HFF-Myc (cell line): Measurements from ENCODE around the gene SIL1.

Source experiments
- DNase-seq: peaks from one replicate; pipeline ENCODE4 v3.0.0-alpha.2; 2011; ENCODE audit warnings: low read depth; ENCODE audit errors: extremely low read depth
- H3K4me3 ChIP-seq: replicated peaks from 2 replicates; pipeline ENCODE4 v1.5.1; 2011; ENCODE audit warnings: low read depth, mild to moderate bottlenecking, control low read depth, low read length
- CTCF ChIP-seq: IDR thresholded peaks from 2 replicates; pipeline ENCODE4 v1.5.1; 2012; ENCODE audit warnings: mild to moderate bottlenecking, low read depth, low read length, control low read depth; ENCODE audit errors: missing control alignments

The SIL1 gene

GRCh38 chr5:139050432-139050831 lies 147.7 kb downstream of the SIL1 start:
- no peak for TF ChIP-seq CTCF
- no peak overlapping the region for H3K4me3 ChIP-seq
- no peak for DNase-seq

GRCh38 chr5:139049780-139050179 lies 148.4 kb downstream of the SIL1 start:
- H3K4me3 ChIP-seq, result no peak overlapping the region
- no peak for TF ChIP-seq CTCF
- no peak for DNase-seq

GRCh38 chr5:139046551-139046950 lies 151.6 kb downstream of the SIL1 start:
- no peak for DNase-seq
- no peak for TF ChIP-seq CTCF
- no peak overlapping the region for H3K4me3 ChIP-seq

- no peak for DNase-seq
- no peak for TF ChIP-seq CTCF
- no peak overlapping the region for H3K4me3 ChIP-seq
Measured at GRCh38 chr5:139043157-139043905, 154.8 kb downstream of the SIL1 start.

DNA sequence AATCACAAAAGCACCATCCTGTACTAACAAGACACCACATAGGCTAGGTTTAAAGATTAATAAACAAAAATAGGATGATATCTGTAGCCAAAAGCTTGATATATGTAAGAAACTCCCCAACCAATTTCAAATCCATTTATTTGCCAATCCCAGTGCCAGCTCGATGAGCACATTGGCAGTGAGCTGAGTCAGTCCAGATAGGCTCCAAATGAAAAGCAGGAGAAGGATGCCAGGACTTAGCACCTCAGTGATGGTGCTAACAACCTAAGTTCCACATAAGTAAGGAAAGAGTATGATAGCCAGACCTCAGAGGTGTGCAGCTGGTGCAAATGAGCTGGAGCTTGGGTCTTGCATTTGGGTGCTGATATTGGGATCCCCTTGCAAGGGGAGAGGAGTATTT lies 158.1 kb downstream of the SIL1 start:
- H3K4me3 ChIP-seq, result no peak overlapping the region
- no peak for DNase-seq
- TF ChIP-seq CTCF, result no peak

- DNase-seq, result no peak
- TF ChIP-seq CTCF, result peak; percentile 26
- H3K4me3 ChIP-seq, result no peak overlapping the region
Measured at GRCh38 chr5:139038613-139039305, 159.4 kb downstream of the SIL1 start.
